ENCODE data around the gene ATP5F1C.

The ATP5F1C gene

GRCh38 chr10:7853226-7853842 is 65.4 kb downstream of the ATP5F1C start:
- DNase-seq: no peak

- no peak for DNase-seq
Observed at GRCh38 chr10:7853890-7854289, 65.9 kb downstream of the ATP5F1C start.

- no peak for DNase-seq
Observed at GRCh38 chr10:7855205-7855604, 67.2 kb downstream of the ATP5F1C start.

- DNase-seq: no peak
Observed at GRCh38 chr10:7856678-7857077, 68.7 kb downstream of the ATP5F1C start.

GRCh38 chr10:7857262-7857661 is 69.3 kb downstream of the ATP5F1C start:
- DNase-seq: no peak
